ENCODE results near the gene GPC6. TPM values are rescaled to one million over a fixed set of nuclear protein-coding genes. Genes with fewer than 3 reads are reported as not detected.

Gene GPC6
- total and polyA plus RNA-seq, 4 donors = 5.9 to 29.1 (median 18.2) TPM

DNA sequence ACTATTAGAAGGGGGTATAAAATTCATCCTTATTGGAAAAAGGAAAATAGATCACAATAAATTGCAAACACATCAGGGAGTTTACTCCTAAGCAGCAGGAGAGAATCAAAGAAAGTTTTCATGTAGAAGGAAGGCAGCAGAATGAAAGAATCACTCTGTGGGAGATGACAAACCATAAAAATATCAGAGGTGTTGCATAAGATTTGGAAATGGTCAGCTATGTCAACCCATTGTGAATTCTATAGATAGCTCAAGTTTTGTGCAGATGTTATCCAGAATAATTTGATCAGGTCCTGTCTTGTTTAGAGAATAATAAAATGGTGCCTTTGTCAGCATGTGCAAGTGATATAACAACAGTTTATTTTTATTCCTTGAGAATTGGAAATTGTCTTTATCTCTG lies 630.5 kb downstream of the GPC6 start:
- Histone ChIP-seq H3K4me3 (ENCODE audit: low read depth in 1 of 3, low read length in 3 of 3) (no peak overlapping the region), H3K27ac (ENCODE audit: low read depth in 1 of 2, low read length in 2 of 2) (no peak overlapping the region), H3K4me1 (ENCODE audit: control insufficient read depth in 4 of 4, insufficient read depth in 4 of 4, low read length in 3 of 4) (no peaks in the 10 kb centered on the region), H3K36me3 (ENCODE audit: control insufficient read depth in 4 of 4, insufficient read depth in 3 of 4, low read depth in 1 of 4, low read length in 3 of 4) (no peaks in the 10 kb centered on the region), H3K9me3 (ENCODE audit: control insufficient read depth in 4 of 4, low read length in 3 of 4) (no peaks in the 10 kb centered on the region), H3K9ac (ENCODE audit: low read depth in 1 of 2, low read length in 2 of 2) (no peak overlapping the region), H3K27me3 (ENCODE audit: control insufficient read depth in 4 of 4, insufficient read depth in 4 of 4, low read length in 3 of 4) (no peaks in the 10 kb centered on the region)
- DNase-seq (ENCODE audit: low spot score) = no peak
- TF ChIP-seq ZBTB33 (IDR thresholded peaks at IDR 0.05) (no peak), RXRA (IDR thresholded peaks at IDR 0.05) (no peak), HNF4G (IDR thresholded peaks at IDR 0.05) (no peak), TAF1 (conservative IDR thresholded peaks at IDR 0.05) (no peak), EGR1 (IDR thresholded peaks at IDR 0.05; ENCODE audit: low read depth in 2 of 2) (no peak)

GRCh38 chr13:93859716-93860115 lies 633.1 kb downstream of the GPC6 start:
- Histone ChIP-seq H3K27ac (ENCODE audit: low read depth in 1 of 2, low read length in 2 of 2) (no peak overlapping the region), H3K9me3 (ENCODE audit: control insufficient read depth in 4 of 4, low read length in 3 of 4) (no peaks in the 10 kb centered on the region), H3K4me3 (ENCODE audit: low read depth in 1 of 3, low read length in 3 of 3) (no peak overlapping the region), H3K27me3 (ENCODE audit: control insufficient read depth in 4 of 4, insufficient read depth in 4 of 4, low read length in 3 of 4) (no peaks in the 10 kb centered on the region), H3K36me3 (ENCODE audit: control insufficient read depth in 4 of 4, insufficient read depth in 3 of 4, low read depth in 1 of 4, low read length in 3 of 4) (no peaks in the 10 kb centered on the region), H3K4me1 (ENCODE audit: control insufficient read depth in 4 of 4, insufficient read depth in 4 of 4, low read length in 3 of 4) (no peaks in the 10 kb centered on the region), H3K9ac (ENCODE audit: low read depth in 1 of 2, low read length in 2 of 2) (no peak overlapping the region)
- DNase-seq (ENCODE audit: low spot score) = no peak
- 92% methylated on average over 2 of the region's 2 CpGs for WGBS
- TF ChIP-seq MAX (IDR thresholded peaks at IDR 0.05) = no peak
- no peak for TF ChIP-seq RXRA (IDR thresholded peaks at IDR 0.05)
- no peak for TF ChIP-seq REST (IDR thresholded peaks at IDR 0.05)
- TF ChIP-seq TAF1 (conservative IDR thresholded peaks at IDR 0.05) = no peak
- TF ChIP-seq GABPA (IDR thresholded peaks at IDR 0.05 in 1 of 2, conservative IDR thresholded peaks at IDR 0.05 in 1 of 2) = no peak
- no peak for TF ChIP-seq YY1 (IDR thresholded peaks at IDR 0.05)
- no peak for TF ChIP-seq RAD21 (IDR thresholded peaks at IDR 0.05)
- TF ChIP-seq ATF3 (IDR thresholded peaks at IDR 0.05) = no peak
- TF ChIP-seq SP1 (IDR thresholded peaks at IDR 0.05) = no peak
- no peak for TF ChIP-seq JUND (IDR thresholded peaks at IDR 0.05)
- TF ChIP-seq HNF4G (IDR thresholded peaks at IDR 0.05) = no peak
- no peak for TF ChIP-seq HNF4A (conservative IDR thresholded peaks at IDR 0.05)
- no peak for TF ChIP-seq FOXA2 (IDR thresholded peaks at IDR 0.05)
- TF ChIP-seq ZBTB33 (IDR thresholded peaks at IDR 0.05) = no peak
- no peak for TF ChIP-seq FOXA1 (IDR thresholded peaks at IDR 0.05)
- TF ChIP-seq EGR1 (IDR thresholded peaks at IDR 0.05; ENCODE audit: low read depth in 2 of 2) = no peak
- TF ChIP-seq, protein P1, sequence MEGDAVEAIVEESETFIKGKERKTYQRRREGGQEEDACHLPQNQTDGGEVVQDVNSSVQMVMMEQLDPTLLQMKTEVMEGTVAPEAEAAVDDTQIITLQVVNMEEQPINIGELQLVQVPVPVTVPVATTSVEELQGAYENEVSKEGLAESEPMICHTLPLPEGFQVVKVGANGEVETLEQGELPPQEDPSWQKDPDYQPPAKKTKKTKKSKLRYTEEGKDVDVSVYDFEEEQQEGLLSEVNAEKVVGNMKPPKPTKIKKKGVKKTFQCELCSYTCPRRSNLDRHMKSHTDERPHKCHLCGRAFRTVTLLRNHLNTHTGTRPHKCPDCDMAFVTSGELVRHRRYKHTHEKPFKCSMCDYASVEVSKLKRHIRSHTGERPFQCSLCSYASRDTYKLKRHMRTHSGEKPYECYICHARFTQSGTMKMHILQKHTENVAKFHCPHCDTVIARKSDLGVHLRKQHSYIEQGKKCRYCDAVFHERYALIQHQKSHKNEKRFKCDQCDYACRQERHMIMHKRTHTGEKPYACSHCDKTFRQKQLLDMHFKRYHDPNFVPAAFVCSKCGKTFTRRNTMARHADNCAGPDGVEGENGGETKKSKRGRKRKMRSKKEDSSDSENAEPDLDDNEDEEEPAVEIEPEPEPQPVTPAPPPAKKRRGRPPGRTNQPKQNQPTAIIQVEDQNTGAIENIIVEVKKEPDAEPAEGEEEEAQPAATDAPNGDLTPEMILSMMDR (IDR thresholded peaks at IDR 0.05; ENCODE audit: low read depth, low read length, missing input control) = no peak
- no peak for TF ChIP-seq NR2F2 (IDR thresholded peaks at IDR 0.05)

Data from liver (tissue), 9 donors.